ENCODE data around the gene SLAMF9.

Gene SLAMF9

GRCh38 chr1:159943278-159943640, 10.8 kb downstream of the SLAMF9 start:
- no peak for TF ChIP-seq CTCF (IDR thresholded peaks at IDR 0.05; ENCODE audit: borderline replicate concordance, insufficient read depth, low read depth, low read length)
- H3K4me3 ChIP-seq (ENCODE audit: low read depth, low read length): no peak overlapping the region

GRCh38 chr1:159942632-159943277, 11.3 kb downstream of the SLAMF9 start:
- TF ChIP-seq CTCF (IDR thresholded peaks at IDR 0.05; ENCODE audit: borderline replicate concordance, insufficient read depth, low read depth, low read length): no peak
- H3K4me3 ChIP-seq (ENCODE audit: low read depth, low read length): no peak overlapping the region

- TF ChIP-seq CTCF (IDR thresholded peaks at IDR 0.05; ENCODE audit: borderline replicate concordance, insufficient read depth, low read depth, low read length): no peak
- H3K4me3 ChIP-seq (ENCODE audit: low read depth, low read length): no peak overlapping the region
Observed at GRCh38 chr1:159941591-159942560, 12.2 kb downstream of the SLAMF9 start.

GRCh38 chr1:159941141-159941540, 12.9 kb downstream of the SLAMF9 start:
- TF ChIP-seq CTCF (IDR thresholded peaks at IDR 0.05; ENCODE audit: borderline replicate concordance, insufficient read depth, low read depth, low read length): no peak
- no peak overlapping the region for H3K4me3 ChIP-seq (ENCODE audit: low read depth, low read length)

GRCh38 chr1:159940006-159940620, 13.9 kb downstream of the SLAMF9 start:
- TF ChIP-seq CTCF (IDR thresholded peaks at IDR 0.05; ENCODE audit: borderline replicate concordance, insufficient read depth, low read depth, low read length): no peak

GRCh38 chr1:159939678-159940002, 14.4 kb downstream of the SLAMF9 start:
- no peak overlapping the region for H3K4me3 ChIP-seq (ENCODE audit: low read depth, low read length)
- TF ChIP-seq CTCF (IDR thresholded peaks at IDR 0.05; ENCODE audit: borderline replicate concordance, insufficient read depth, low read depth, low read length): no peak

More at GRCh38 chr1:159940006-159940620, 13.9 kb downstream of the SLAMF9 start:
- no peak overlapping the region for H3K4me3 ChIP-seq (ENCODE audit: low read depth, low read length)
